Measurements from ENCODE around the gene TTR. TPM values are rescaled to one million over a fixed set of nuclear protein-coding genes. Genes with fewer than 3 reads are reported as not detected.
A peak's percentile ranks its signal among the peaks of the same experiment; 100 is the strongest.

Gene TTR
- total and polyA plus RNA-seq, 2 of the 13 experiments (the other 11 are each of a cell fraction or from before 2014, with no cell fraction given), result 91.3 to 496 TPM

DNA sequence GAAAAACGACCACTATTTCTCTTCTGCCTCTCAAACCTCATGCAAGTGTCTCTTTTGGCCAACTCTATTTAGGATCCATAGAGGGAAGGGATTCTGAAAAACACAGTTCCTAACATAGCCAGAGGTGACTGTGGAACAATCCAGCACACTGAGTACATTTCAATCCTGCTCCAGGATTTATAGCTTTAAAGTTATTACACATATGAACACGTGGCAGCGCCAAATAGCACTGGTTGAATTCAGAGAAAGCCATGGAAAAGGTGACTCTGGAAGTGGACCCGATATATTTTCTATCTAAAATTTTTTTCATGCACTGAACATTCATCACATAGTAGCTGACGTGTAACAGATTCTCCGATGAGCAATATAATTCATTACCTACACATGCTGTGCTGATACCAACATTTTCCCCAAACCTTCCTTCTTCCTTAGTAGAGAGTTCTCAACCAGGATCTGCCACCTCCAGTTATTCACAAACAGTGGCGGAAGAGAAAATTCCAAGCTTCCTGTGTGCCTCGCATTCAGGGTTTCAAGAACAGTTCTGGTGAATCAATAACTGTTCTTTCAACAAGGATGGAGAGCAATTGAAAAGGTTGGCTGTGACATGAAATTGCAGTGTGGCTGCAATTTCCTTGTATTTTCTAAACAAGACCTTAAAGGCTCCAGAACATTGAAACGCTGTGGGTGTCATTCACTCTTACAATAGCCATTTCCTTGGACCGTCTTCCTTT, 25.7 kb upstream of the TTR start (continued):
- TF ChIP-seq, protein P1, sequence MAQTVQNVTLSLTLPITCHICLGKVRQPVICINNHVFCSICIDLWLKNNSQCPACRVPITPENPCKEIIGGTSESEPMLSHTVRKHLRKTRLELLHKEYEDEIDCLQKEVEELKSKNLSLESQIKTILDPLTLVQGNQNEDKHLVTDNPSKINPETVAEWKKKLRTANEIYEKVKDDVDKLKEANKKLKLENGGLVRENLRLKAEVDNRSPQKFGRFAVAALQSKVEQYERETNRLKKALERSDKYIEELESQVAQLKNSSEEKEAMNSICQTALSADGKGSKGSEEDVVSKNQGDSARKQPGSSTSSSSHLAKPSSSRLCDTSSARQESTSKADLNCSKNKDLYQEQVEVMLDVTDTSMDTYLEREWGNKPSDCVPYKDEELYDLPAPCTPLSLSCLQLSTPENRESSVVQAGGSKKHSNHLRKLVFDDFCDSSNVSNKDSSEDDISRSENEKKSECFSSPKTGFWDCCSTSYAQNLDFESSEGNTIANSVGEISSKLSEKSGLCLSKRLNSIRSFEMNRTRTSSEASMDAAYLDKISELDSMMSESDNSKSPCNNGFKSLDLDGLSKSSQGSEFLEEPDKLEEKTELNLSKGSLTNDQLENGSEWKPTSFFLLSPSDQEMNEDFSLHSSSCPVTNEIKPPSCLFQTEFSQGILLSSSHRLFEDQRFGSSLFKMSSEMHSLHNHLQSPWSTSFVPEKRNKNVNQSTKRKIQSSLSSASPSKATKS (CRISPR knock-in tag; IDR thresholded peaks at IDR 0.05), result no peak
- TF ChIP-seq, protein P2, sequence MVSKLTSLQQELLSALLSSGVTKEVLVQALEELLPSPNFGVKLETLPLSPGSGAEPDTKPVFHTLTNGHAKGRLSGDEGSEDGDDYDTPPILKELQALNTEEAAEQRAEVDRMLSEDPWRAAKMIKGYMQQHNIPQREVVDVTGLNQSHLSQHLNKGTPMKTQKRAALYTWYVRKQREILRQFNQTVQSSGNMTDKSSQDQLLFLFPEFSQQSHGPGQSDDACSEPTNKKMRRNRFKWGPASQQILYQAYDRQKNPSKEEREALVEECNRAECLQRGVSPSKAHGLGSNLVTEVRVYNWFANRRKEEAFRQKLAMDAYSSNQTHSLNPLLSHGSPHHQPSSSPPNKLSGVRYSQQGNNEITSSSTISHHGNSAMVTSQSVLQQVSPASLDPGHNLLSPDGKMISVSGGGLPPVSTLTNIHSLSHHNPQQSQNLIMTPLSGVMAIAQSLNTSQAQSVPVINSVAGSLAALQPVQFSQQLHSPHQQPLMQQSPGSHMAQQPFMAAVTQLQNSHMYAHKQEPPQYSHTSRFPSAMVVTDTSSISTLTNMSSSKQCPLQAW (CRISPR knock-in tag; IDR thresholded peaks at IDR 0.05), result peak; percentile 46; the same call in 1 of the 2 replicates
- TF ChIP-seq NR1H2 (CRISPR knock-in tag; IDR thresholded peaks at IDR 0.05; ENCODE audit: borderline replicate concordance, low read depth) (no peak), NFIC (IDR thresholded peaks at IDR 0.05; ENCODE audit: low read length) (no peak), GABPA (IDR thresholded peaks at IDR 0.05; ENCODE audit: low read depth, low read length) (no peak), GABPA (CRISPR knock-in tag; IDR thresholded peaks at IDR 0.05; ENCODE audit: low read depth) (peak; percentile 46; the same call in 1 of the 2 replicates), ZMYM4 (CRISPR knock-in tag; IDR thresholded peaks at IDR 0.05) (no peak), RBFOX2 (IDR thresholded peaks at IDR 0.05; ENCODE audit: low read depth, low read length) (no peak), SETDB1 (CRISPR knock-in tag; IDR thresholded peaks at IDR 0.05; ENCODE audit: borderline replicate concordance) (no peak), IKZF4 (CRISPR knock-in tag; IDR thresholded peaks at IDR 0.05; ENCODE audit: borderline replicate concordance, low read depth, not compliant biosample characterization) (no peak), PHF20 (CRISPR knock-in tag; IDR thresholded peaks at IDR 0.05) (0 out of 2 replicates have a peak, but pooled peaks have one; percentile 24)
- TF ChIP-seq, protein P3, sequence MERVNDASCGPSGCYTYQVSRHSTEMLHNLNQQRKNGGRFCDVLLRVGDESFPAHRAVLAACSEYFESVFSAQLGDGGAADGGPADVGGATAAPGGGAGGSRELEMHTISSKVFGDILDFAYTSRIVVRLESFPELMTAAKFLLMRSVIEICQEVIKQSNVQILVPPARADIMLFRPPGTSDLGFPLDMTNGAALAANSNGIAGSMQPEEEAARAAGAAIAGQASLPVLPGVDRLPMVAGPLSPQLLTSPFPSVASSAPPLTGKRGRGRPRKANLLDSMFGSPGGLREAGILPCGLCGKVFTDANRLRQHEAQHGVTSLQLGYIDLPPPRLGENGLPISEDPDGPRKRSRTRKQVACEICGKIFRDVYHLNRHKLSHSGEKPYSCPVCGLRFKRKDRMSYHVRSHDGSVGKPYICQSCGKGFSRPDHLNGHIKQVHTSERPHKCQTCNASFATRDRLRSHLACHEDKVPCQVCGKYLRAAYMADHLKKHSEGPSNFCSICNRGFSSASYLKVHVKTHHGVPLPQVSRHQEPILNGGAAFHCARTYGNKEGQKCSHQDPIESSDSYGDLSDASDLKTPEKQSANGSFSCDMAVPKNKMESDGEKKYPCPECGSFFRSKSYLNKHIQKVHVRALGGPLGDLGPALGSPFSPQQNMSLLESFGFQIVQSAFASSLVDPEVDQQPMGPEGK (CRISPR knock-in tag; IDR thresholded peaks at IDR 0.05), result no peak
- TF ChIP-seq, protein P4, sequence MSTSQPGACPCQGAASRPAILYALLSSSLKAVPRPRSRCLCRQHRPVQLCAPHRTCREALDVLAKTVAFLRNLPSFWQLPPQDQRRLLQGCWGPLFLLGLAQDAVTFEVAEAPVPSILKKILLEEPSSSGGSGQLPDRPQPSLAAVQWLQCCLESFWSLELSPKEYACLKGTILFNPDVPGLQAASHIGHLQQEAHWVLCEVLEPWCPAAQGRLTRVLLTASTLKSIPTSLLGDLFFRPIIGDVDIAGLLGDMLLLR (CRISPR knock-in tag; IDR thresholded peaks at IDR 0.05), result no peak
- TF ChIP-seq, protein P5, sequence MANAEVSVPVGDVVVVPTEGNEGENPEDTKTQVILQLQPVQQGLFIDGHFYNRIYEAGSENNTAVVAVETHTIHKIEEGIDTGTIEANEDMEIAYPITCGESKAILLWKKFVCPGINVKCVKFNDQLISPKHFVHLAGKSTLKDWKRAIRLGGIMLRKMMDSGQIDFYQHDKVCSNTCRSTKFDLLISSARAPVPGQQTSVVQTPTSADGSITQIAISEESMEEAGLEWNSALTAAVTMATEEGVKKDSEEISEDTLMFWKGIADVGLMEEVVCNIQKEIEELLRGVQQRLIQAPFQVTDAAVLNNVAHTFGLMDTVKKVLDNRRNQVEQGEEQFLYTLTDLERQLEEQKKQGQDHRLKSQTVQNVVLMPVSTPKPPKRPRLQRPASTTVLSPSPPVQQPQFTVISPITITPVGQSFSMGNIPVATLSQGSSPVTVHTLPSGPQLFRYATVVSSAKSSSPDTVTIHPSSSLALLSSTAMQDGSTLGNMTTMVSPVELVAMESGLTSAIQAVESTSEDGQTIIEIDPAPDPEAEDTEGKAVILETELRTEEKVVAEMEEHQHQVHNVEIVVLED (CRISPR knock-in tag; IDR thresholded peaks at IDR 0.05; ENCODE audit: borderline replicate concordance), result no peak
- TF ChIP-seq, protein P6, sequence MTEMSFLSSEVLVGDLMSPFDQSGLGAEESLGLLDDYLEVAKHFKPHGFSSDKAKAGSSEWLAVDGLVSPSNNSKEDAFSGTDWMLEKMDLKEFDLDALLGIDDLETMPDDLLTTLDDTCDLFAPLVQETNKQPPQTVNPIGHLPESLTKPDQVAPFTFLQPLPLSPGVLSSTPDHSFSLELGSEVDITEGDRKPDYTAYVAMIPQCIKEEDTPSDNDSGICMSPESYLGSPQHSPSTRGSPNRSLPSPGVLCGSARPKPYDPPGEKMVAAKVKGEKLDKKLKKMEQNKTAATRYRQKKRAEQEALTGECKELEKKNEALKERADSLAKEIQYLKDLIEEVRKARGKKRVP (CRISPR knock-in tag; IDR thresholded peaks at IDR 0.05), result no peak
- TF ChIP-seq, protein P7, sequence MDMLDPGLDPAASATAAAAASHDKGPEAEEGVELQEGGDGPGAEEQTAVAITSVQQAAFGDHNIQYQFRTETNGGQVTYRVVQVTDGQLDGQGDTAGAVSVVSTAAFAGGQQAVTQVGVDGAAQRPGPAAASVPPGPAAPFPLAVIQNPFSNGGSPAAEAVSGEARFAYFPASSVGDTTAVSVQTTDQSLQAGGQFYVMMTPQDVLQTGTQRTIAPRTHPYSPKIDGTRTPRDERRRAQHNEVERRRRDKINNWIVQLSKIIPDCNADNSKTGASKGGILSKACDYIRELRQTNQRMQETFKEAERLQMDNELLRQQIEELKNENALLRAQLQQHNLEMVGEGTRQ (IDR thresholded peaks at IDR 0.05; ENCODE audit: low read depth, low read length), result no peak
- TF ChIP-seq, protein P7 (CRISPR knock-in tag; IDR thresholded peaks at IDR 0.05; ENCODE audit: borderline replicate concordance), result no peak

All from HepG2 (cell line).